Fibroblast of skin of back (primary cell): Measurements from ENCODE around the gene PC.
A peak's percentile ranks its signal among the peaks of the same experiment; 100 is the strongest.
"Not testable (repeated sequence)": the region's sequence is repeated elsewhere in the genome, so short reads cannot be mapped to it uniquely, and the experiment has no call there.

Experiments used
- DNase-seq: peaks from one replicate; pipeline ENCODE4 v3.0.0-alpha.2; 2013

Gene PC

DNA sequence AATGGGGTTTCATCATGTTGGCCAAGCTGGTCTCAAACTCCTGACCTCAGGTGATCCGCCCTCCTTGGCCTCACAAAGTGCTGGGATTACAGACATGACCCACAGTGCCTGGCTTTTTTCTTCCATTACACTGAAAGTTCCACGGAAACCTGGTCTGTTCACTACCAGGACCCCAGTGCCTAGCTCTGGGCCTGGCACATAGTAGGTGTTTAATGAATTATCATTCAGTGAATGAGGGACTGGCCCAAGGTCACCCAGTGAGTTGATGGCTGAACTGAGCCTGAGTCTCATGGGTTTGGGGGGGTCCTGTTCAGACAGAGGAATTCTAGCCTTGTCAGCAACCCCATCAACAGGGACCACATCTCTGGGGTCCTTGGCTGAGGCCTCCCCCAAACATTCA, 20.0 kb upstream of the PC start:
- no peak for DNase-seq

DNA sequence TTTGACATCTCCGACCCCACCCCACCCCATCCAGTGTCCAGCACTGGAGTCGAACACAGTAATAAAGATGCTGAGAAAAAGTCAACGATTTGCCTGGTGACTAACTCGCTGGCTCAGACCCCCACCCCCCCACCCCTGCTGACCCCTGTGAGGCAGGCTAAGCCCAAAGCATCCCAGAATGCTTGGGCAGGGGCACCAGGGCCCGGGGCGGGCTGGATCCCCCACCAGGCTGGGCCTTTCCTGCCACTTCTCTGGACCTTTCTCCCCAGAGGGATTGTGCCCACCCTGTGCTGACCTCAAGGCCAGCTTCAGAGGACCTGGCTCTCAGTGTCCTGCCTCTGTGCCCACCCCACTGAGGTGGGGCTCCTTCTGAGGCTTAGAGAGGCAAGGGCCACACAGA, 18.7 kb upstream of the PC start:
- DNase-seq, result no peak

DNA sequence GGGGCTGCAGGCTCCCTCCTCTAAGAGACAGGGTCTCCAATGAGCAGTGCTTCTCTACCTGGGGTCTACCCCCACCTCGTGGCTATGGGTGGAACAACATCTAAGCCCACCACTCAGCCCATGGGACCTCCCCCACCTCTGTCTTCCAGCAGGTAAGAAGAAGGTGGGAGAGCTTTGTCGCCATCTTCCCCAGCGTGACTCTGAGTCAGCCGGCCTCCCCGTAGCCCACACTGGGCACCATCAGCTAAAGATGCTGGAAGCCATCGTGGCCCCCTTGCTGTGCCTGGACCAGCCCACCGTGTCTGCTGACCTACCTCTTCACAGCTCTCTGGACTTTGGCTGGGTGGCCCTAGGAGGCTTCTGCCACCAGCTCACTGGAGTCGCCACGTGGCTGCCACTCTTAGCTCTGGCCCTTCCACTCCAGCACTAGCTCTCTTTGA, 17.9 kb upstream of the PC start:
- DNase-seq, result peak; percentile 17

DNA sequence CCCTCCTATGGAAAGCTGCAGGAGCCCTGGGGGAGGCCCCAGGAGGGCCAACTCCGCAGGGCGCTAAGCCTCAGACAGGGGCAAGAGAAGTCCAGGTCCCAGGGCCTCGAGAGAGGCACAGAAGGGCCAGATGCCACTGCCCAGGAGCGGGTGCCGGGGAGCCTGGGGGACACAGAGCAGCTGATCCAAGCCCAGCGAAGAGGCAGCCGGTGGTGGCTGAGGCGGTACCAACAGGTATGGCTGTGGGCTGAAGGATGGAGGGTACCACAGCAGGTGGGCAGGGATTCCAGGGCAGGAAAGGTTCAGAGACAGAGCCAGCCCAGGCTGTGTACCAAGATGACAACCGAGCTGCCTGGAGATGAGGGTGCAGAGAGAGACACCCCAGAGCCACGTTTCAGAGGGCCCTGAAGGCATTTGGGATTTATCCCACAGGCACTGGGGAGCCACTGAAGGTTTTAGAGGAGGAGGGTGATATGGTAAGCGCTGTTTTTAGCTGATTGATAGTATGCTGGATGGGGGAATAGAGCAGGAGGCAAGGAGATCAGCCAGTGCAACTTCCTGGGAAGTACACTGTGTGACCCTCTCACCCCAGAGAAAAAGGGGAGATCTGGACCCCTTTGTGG, 17.3 kb upstream of the PC start:
- no peak for DNase-seq

DNA sequence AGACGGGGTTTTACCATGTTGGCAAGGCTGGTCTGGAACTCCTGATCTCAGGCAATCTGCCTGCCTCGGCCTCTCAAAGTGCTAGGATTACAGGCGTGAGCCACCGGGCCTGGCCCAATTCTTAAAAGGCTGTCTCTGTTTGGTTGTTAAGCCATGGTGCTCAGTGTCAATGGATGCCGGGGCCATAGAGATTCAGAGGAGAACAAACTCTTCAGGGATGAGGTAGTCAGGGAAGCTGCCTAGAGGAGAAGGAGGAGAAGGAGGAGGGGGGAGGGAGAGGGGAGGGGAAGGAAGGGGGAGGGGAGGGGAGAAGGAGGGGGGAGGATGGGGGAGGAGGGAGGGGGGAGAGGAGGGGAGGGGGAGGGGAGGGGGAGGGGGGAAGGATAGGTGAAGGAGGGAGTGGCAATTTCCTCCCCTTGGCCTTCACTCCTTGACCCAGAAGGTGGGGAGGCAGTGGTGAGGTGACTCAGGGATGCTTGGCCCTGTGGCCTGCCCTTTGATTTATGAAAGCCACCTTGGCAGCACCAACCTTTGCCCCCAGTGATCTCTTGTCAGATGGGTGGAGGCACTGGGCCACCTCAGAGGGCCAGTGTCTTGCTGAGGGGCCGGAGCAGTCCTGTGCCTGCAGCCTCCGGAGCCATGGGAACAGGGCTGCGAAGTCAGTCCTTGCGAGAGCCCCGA, 16.7 kb upstream of the PC start, which contains the start of gene C11orf86:
Gene C11orf86, plus strand, starts transcription at position 581 of the 681 bp plus-strand sequence. Its CDS starts 59 bp downstream, at position 640.
- DNase-seq, result peak; percentile 16

DNA sequence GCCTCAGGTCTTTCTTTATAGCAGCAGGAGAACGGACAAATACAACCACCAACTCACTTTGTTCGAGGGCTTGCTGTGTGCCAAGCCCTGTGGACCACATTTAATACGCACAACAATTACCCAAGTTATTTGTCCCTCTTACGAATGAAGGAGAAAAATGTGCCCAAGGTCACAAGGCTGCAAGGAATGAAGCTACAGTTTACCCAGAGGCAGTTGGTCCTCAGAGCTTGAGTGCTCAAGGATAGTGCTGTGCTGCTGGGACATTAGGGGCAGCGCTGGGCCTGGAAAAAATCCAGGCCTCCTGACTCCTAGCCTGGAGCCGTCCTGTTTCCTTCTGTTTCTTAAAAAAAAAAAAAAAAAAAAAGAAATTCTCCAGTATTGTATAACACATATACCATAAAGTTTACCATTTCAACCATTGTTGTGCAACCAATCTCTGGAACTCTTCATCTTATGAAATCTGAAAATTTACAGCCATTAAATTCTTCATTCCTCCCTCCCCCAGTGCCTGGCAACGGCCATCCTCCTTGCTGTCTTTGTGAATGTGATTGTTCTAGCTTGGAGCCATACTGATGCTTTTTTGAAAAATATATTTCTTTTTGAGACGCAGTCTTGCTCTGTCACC, 15.9 kb upstream of the PC start:
- no peak for DNase-seq

DNA sequence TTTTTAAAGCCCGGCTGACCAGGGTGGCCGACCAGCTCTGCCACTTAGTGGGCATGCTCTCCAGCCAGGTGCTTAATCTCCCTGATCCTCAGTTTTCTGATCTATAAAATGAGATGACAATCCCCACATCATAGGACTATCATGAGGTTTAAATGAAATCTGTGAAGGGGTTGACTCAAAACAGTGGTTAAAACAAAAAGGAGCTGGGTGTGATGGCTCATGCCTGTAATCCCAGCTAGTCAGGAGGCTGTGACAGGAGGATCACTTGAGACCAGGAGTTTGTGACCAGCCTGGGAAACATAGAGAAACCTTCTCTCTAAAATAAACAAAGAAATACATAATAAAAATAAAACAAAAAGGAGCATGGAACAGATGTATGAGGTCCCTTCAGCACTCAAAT, 13.3 kb upstream of the PC start:
- DNase-seq, result peak; percentile 44

DNA sequence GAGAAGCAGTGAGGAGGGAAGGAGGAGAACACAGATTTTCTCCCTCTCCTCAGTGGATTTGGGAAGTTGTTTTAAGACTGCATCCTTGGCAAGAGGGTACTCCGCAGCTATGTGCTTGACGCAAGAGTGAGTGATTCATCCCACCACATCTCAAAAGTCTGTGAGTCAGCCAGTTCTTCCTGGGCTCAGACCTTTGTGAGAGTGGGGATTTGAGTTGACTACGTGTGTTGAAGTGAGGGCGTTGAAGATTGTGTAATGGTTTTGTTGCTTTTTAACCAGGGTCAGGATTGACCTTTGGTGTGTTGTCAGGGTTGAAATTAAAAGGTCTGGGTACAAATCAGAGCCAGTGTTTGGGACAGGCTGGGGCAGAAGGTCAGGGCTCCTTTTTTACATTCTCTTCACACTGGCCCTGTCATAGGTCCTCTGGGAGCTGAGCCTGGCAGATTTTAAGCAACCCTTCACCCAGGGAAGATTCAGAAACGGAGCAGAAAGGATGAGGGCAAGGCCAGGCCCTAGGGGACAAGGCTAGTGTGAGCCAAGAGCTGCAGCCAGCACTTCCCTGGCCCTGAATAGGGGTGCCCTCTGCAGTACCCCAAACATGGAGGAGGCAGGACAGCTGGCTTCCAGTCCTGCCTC, 12.7 kb upstream of the PC start:
- peak; percentile 99 for DNase-seq

DNA sequence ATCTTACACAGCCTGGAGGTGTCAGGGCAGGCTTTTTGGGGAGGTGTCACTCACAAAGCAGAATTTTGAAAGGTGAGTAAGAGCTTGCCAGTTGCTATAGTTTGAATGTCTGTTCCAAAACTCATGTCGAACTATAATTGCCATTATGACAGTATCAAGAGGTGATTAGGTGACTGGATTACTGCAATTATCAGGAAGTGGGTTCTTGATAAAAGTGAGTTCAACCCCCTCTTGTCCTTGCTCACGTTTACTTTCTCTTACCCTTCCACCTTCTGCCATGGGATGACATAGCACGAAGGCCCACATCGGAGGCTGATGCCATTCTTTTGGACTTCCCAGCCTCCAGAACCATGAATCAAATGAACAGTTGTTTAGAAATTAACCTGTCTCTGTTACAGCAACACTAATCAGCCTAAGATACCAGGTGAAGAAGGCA, 12.2 kb upstream of the PC start:
- no peak for DNase-seq

DNA sequence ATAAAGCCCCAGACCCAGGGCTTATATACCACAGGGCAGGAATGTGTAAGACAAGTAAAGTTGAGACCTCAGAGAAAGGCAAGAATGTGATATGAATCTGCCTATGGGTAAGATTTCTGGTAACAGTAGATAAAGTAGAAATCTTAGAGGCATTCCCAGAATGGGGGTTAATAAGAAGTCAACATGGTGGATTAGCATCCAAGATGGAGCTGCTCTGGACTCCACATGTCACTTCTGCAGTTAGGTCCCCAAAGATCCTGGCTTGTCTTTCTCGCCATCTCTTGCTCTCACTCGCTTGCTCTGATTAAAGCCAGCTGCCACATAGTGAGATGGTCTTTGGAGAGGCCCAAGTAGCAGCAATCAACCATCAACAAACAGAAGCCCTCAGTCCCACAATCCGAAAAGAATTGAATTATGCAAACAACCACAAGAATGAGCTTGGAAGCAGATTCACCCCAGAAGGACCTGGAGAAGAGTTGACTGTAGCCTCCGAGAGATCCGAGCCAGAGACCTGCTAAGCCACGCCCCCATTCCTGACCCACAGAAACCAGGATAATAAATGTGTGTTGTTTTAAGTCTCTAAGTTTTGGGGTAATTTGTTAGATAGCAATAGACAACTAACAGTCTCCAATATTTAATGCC, 11.5 kb upstream of the PC start:
- DNase-seq, result peak; percentile 89

DNA sequence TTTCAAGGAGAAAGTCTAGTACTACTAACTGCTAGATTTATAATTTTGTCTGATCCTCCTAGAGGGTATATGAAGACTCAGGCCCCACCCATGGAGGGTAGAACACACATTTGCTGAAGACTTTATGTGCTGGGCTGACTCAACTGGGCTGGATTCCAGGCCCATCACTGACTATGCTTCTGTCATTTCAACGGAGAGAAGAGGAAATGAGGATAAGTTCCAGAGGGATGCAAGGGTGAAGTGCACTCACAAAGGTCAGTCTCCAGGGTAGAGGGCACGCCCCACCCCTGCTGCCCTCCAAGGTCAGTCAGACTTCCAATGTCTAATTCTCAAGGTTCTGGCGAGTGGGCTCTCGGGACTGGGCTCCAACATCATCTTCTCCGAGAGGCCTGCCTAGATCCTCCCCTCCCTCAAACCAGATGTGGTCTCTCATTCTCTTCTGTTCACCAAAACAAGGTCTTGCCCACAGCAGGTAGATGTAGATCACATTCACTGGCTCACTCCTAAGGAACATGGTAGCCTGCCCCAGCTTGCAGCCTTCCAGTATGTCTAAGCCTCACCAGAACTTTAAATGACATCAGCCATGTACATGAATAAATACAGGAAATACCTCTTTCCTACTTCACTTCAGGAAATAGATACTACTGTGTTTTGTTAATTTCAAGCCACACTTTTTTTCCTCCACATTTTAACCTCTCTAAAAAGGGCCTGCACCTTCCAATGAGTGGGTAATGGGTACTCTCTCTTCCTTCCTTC, 9.7 kb upstream of the PC start:
- peak; percentile 89 for DNase-seq

DNA sequence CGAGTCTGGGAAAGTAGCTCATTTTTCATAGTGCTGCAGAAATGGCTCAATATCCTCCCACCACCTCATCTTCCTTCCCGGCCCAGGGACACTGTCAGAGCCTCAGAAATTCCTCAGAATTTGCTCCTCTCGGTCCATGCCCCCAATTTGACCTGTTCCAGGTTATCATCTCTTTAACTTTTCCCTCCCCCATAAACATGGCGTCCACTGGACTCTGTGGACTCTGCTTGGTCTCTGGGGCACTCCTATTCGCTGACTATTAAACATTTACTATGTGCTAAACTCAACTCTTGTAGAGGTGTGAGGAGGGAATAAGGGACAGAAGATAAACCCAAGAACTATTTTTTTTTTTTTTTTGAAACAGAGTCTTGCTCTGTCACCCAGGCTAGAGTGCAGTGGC, 8.2 kb upstream of the PC start:
- DNase-seq, result no peak

DNA sequence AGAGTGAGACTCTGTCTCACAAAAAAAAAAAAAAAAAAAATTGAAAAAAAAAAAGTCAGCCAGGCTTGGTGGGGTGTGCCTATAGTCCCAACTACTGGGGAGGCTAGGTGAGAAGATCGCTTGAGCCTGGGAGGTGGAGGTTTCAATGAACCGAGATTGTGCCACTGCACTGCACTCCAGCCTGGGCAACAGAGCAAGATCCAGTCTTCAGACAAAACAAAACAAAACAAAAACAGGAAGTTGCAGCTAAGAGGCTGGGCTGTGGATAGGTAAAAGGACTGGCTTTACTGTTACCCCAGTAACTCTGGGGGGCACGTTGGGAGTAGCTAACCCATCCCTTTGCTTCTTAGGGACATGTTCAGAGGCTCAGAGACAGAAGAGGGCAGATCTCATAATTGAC, 6.3 kb upstream of the PC start:
- no peak for DNase-seq

DNA sequence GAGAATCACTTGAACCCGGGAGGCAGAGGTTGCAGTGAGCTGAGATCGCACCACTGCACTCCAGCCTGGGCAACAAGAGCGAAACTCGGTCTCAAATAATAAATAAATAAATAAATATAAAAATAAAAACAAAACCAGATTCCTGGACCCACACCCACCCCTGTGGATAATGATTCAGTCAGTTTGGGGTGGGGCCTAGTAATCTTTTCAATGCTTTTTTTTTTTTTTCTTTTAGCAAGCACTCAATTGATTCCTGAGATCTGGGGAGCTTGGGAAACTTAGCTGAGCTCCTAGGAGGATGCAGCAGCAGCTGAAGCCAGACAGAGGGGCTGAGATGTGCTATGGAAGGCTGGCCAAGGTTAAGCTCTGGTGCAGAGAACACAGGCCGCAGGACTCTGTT, 4.6 kb upstream of the PC start:
- no peak for DNase-seq

DNA sequence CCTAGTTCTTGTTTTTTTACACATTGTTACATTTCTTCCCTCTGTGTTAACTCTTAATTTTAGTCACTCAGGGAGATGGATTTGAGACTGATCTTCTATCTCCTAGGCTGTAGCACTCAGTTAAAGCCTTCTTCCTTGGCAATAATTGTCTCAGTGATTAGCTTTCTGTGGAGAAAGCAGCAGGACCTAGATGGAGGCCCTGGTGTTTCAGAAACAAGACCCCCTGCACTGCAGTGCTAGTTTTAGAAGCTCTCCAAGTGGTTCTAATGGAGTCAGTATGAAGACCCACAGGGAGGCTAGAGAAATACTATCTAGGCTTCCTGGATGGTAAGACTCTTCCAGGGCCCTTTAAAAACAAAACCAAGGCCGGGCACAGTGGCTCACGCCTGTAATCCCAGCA, 4.1 kb upstream of the PC start:
- DNase-seq, result no peak

DNA sequence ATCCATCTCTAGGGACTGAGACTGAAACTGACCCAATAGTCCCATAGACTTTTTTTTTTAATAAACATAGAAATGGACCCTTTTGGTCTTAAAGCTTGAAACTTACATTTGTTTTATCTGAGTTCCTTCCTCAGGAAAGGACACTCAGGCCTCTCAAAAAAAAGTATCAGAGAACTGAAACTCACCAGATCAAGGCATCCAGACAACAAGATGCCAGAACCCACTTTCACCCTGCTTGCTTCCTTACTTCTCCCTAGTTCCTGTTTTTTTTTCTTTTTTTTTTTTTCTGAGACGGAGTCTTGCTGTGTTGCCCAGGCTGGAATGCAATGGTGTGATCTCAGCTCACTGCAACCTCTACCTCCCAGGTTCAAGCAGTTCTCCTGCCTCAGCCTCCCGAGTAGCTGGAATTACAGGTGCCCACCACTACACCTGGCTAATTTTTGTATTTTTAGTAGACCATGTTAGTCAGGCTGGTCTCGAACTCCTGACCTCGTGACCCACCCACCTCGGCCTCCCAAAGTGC, 3.6 kb upstream of the PC start:
- DNase-seq, result not testable (repeated sequence)

DNA sequence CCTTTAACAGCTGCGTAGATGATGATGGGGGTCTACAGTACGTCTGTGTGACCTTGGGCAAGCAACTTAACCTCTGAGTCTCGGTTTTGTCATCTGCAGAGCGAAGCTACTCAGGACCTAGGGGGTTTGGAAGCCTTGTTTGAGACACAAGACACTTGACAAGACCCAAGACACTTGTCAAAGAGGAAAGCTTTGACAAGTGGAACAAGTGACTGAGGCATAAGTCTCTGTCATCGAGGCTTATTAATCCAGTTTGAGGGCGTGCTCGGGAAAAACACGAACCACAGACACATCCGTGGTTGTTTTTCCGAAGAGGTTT, 732 bp upstream of the PC start:
- DNase-seq, result no peak

DNA sequence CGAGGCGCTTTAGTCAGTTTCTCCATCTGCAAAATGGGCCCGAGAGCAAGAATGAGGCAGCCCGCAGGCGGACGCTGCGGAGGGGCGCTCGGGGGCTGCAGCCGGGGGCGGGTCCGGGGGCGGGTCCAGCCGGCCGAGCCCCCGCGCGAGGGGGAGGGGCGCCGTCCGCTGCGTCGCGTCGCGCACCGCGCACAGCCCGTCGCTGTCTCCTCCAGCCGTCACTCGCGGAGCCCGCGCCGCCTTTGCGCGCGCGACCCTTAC, 282 bp downstream of the PC start:
- DNase-seq, result no peak

DNA sequence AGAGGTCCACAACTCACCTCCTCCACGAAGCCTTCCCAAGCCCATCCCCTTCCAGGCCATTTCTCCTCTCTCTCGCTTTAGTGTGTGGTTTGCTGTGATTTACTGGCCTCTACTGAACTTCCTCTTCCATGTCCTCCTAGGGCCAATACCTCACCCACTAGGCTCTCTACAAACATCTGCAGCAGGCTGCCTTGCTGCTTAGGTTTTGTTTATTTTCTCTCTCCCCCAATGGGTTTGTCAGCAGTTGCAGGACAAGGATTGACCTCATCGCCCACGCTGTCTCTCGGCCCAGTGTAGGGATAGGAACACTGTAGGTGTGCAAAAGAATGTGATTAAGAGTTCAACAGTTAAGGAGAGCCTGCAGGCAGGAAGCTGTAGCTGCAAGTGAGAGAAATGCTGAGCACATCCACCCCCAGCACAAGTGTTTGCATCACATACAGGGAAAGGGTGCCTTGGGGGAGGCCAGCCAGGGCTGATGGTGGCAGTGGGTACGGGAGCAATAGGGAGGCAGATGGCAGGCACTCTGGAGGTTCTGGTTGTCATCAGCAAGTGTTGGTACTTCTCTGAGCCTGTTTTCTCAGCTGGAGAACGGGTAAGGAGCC, 1.4 kb downstream of the PC start:
- DNase-seq, result no peak

DNA sequence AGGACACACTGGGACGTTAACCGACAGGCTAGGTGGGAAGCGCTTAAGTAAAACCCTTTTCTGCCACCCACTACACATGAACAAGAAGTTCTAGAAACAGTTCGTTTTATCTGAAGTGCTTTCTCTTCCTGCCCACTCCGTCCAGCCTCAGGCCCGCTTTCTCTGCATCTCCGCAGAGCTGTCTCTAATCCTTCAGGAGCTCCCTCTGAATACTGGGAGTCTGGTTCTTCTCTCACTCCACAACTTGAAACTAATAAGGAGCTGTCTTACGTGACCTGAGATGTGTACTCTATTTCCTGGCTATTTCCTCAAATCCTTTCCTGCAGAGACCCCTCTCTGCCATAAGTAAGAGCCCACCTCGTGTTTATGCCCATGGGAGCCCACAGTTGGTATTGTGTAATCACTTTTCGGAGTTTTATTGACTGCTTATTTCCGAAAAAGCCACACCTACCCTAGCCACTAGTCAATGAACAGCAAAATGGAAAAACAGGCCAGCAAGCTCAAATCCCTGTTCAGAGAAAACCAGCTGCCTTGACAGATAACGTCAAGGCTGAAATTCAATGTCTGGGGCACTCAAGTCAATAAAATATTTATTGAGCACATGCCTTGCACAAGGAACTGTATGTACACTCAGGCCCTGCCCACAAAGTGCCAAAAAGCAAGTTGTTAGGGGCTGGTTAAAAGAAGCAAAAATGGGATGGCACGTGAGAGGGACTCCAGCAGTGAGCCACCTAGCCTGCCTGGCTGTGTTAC, 4.9 kb downstream of the PC start:
- no peak for DNase-seq

DNA sequence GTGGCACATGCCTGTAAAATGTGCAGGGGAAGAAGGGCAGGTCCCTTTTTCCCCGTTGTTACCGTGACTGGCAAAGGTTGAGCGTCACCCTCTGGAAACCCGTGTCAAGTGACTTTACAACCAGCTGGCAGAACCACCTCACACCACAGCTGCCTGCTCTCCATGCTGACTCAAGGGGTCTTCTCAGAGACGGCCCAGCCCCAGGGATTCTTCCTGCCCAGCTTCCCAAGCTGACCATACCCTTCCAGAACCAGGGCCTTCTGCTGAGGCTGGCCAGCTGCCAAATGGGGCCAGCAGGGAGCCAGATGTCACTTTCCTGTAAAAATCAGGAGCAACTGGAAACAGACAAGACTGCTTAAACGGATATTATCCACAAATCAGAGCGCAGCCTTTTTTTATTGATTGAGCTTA, 6.3 kb downstream of the PC start:
- no peak for DNase-seq
